T47D (cell line): Measurements from ENCODE around the gene SZT2.

Experiments used
- DNase-seq, 2 experiments: peaks; one replicate each; pipeline versions ENCODE4 v3.0.0 to v3.0.0-alpha.2; 2011 to 2012; ENCODE audit warnings: low read depth in 1 of 2, low spot score in 1 of 2
- JUND ChIP-seq: IDR thresholded peaks from 2 replicates; pipeline ENCODE4 v1.6.1; 2012; ENCODE audit warnings: low read depth
- in situ Hi-C: cut with HindIII; loops from 2 replicates; pipeline ENCODE4 v1.10.0; 2016; ENCODE audit warnings: low sequenced_read_pairs, low pct_unique_long_range_greater_than_20kb

Gene SZT2

DNA sequence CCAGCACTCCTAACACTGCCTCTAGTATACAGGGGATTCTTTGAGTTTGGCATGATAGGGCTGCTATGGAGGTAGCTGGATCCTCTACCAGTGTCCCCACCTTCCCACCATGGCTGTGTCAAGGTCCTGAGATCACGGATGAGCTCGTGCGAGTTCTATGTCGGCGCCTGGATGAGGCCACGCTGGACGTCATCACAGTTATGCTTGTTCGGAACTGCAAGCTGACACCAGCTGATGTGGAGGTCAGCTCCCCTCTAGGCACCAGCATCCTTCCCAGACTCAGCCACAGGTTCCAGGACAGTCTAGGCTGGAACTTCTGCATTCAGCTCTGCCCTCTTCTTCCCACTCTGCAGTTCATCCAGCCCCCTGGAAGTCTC lies 48.9 kb downstream of the SZT2 start:
- no peak for TF ChIP-seq JUND
- DNase-seq, result no peak
- in situ Hi-C loops, result no loop called here

GRCh38 chr1:43438953-43439581 lies 49.4 kb downstream of the SZT2 start:
- DNase-seq, result no peak

DNA sequence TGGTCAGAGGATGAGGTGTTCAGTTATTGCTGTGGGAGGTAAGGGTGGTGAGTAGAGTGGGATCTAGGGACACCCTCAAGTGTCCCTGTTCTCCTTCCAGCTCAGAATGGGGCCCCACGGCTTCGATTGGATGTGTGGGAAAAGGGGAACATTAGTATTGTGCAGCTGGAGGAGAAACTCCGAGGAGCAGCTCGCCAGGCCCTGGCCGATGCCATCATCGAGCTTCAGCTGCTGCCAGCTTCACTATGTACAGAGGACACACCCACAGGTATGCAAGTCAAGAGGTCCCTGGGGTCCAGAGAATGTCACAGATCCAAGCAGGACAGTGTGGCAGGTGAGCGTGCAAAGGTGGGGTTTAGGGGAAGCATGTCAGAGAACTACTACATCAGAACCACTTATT lies 50.1 kb downstream of the SZT2 start:
- DNase-seq, result no peak
- TF ChIP-seq JUND, result no peak
- in situ Hi-C loops, result no loop called here

More at GRCh38 chr1:43438953-43439581, 49.4 kb downstream of the SZT2 start:
- TF ChIP-seq JUND, result no peak
- in situ Hi-C loops, result no loop called here

GRCh38 chr1:43440358-43440757 lies 50.7 kb downstream of the SZT2 start:
- no peak for TF ChIP-seq JUND
- in situ Hi-C loops, result no loop called here
- no peak for DNase-seq

DNA sequence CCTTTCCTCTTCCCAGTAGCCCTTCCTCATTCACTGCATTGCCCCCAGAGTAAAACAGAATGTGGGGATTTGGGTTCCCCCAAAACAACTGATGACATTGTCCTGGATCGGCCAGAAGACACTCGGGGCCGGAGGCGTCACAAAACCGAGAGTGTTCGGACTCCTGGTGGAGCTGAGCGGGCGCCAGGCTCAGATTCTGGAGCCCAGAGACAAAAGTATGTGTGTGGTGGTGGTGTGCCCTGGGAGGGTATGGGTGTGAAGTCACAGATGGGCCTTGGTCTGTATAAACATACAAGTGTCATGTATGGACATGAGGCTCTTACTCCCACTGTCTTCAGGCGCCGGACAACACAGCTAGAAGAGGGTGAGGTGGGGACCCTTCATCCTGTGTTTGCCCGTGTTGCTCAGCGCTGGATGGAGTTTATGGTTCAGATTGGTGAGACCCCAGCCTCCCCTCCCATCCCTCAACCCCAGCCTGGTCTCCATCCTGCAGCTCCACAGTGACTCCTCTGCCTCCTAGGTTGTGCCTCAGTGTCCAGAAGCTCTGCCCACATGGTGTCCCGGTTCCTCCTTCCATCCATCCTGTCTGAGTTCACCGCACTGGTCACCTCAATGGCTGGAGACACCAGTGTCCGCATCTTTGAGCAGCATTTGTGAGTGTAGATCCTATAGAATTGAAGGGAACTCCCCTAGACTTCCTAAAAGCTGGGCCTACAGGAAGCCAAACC lies 51.6 kb downstream of the SZT2 start:
- DNase-seq, result no peak
- no peak for TF ChIP-seq JUND
- in situ Hi-C loops, result no loop called here

DNA sequence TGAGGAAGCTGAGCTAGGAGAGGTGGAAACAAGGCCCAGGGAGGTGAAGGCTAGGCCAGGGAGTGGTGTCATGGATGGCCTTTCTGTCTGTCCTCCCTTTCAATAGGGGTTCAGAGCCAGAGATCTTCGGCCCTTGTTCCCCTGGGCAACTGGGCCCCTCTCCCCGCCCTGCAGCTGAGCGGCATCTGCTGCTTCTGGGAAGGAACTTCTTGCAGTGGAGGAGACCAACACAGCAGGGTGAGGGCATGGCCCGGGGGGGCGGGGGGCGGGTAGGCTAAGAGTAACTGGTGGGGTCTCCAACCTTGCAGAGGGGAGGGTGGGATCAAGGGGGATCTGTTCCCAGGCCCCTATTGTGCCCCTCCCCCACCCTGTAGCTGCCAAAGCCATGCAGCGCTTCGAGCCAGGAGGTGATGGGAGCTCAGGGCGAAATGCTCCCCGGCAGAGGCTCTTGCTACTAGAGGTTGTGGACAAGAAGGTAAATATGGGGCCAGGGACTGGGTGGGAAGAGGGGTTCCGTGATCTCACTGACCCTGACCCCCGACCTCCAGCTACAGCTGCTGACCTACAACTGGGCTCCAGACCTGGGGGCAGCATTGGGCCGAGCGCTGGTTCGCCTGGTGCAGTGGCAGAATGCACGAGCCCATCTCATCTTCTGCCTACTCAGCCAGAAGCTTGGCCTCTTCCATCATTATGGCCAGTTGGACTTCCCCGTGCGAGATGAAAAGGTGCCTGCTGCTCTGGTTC lies 52.4 kb downstream of the SZT2 start:
- in situ Hi-C loops, result no loop called here
- DNase-seq, result no peak
- no peak for TF ChIP-seq JUND

DNA sequence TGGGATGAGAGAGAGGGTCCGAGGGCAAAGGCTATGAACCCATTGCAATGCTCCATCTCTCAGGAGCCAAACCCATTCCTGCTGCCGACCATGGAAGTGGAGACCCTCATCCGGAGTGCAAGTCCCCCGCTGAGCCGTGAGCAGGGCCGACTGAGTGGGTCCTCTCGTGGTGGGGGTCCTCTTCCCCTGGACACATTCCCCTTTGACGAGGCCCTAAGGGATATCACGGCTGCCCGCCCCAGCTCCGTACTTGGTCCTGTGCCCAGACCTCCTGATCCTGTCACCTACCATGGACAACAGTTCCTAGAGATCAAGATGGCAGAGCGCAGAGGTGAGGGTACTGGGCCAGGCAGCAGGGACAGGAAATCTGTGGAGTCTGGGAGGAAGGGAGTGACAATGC lies 53.1 kb downstream of the SZT2 start:
- DNase-seq, result no peak
- in situ Hi-C loops, result no loop called here
- TF ChIP-seq JUND, result no peak

GRCh38 chr1:43443197-43443946 lies 53.7 kb downstream of the SZT2 start:
- no peak for TF ChIP-seq JUND
- in situ Hi-C loops, result no loop called here
- DNase-seq, result no peak

DNA sequence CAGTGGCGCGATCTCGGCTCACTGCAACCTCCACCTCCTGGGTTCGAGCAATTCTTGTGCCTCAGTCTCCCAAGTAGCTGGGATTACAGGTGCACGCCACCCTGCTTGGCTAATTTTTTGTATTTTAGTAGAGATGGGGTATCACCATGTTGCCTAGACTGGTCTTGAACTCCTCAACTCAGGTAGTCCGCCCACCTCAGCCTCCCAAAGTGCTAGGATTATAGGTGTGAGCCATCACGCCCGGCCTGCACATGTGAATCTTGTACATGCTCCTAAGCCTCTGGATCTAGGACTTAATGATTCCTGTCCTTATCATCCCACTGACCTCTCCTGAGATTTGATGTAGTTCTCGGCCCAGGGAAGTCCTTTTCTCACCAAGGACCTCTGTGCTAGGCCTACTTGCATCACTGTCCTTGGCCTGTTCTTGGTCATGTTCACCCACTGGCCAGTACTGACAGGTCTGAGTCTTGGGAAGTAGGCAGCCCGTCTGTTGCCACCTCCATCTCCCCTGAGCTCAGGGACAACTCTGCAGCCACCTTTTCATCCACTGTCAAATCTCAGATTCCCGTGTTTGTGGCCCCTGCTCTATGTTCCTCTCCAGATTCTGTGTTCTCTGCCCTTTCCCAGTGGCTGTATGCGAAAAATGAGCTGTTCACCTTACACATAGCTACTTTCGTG lies 54.6 kb downstream of the SZT2 start:
- DNase-seq, result no peak
- TF ChIP-seq JUND, result no peak
- in situ Hi-C loops, result no loop called here

- in situ Hi-C loops, result no loop called here
- no peak for DNase-seq
These were observed 55.1 kb downstream of the SZT2 start for GRCh38 chr1:43444836-43445235.

GRCh38 chr1:43445606-43446387 lies 56.1 kb downstream of the SZT2 start:
- no peak for TF ChIP-seq JUND
- no peak for DNase-seq
- in situ Hi-C loops, result no loop called here

More at GRCh38 chr1:43444836-43445235, 55.1 kb downstream of the SZT2 start:
- no peak for TF ChIP-seq JUND

- in situ Hi-C loops, result no loop called here
- no peak for TF ChIP-seq JUND
- DNase-seq, result no peak
These were observed 56.7 kb downstream of the SZT2 start for GRCh38 chr1:43446388-43446740.
